CD4-positive, alpha-beta T cell (primary cell): ENCODE results near the gene ZCCHC13. TPM values are rescaled to one million over a fixed set of nuclear protein-coding genes. Genes with fewer than 3 reads are reported as not detected.

ENCODE experiments used
- ATAC-seq: fragments of 200-7000 bp; cut with Tn5 transposase; one replicate; pipeline ENCODE4 v1.10.0; 2022; ENCODE audit warnings: mild to moderate bottlenecking; ENCODE audit not compliant: poor library complexity
- CTCF ChIA-PET: fragments of 350-600 bp; sonication (Branson Sonifier 250); formaldehyde crosslinking; loops from one replicate; lab custom pipeline; 2021; ENCODE audit warnings: antibody characterized with exemption, inconsistent platforms; lab: Charles Lee
- POLR2A ChIA-PET: fragments of 350-600 bp; sonication (Branson Sonifier 250); formaldehyde crosslinking; loops from one replicate; lab custom pipeline; 2021; ENCODE audit warnings: antibody characterized with exemption, inconsistent platforms; lab: Charles Lee
- DNase-seq, 14 experiments: peaks; one replicate each; pipeline ENCODE4 v3.0.0-alpha.2; 2013 to 2020; ENCODE audit warnings: mixed read lengths in 2 of 14
- H3K27ac ChIP-seq, 2 donors: one replicate each; pipeline versions ENCODE4 v1.5.1 to v1.7.0; 2013; ENCODE audit warnings: low read length in 2 of 2, low read depth in 1 of 2, mild to moderate bottlenecking in 1 of 2
- H3K27me3 ChIP-seq, 2 experiments: 1 replicate in 1 of 2; 2 replicates in 1 of 2; pipeline versions ENCODE4 v1.6.1 to v1.7.0; 2013; ENCODE audit warnings: low read length in 2 of 2, control low read depth in 1 of 2, mild to moderate bottlenecking in 1 of 2, moderate library complexity in 1 of 2; ENCODE audit not compliant: insufficient read depth in 2 of 2, control insufficient read depth in 1 of 2
- H3K36me3 ChIP-seq: one replicate; pipeline ENCODE4 v1.6.1; 2013; ENCODE audit warnings: low read length, control low read depth; ENCODE audit not compliant: insufficient read depth
- H3K4me1 ChIP-seq: one replicate; pipeline ENCODE4 v1.6.1; 2013; ENCODE audit warnings: low read length, control low read depth; ENCODE audit not compliant: insufficient read depth
- H3K4me3 ChIP-seq: one replicate; pipeline ENCODE4 v1.5.1; 2013; ENCODE audit warnings: mild to moderate bottlenecking, low read length, moderate library complexity
- H3K9me3 ChIP-seq, 2 experiments: 1 replicate in 1 of 2; 2 replicates in 1 of 2; pipeline versions ENCODE4 v1.6.1 to v1.7.0; 2013; ENCODE audit warnings: low read length in 2 of 2, mild to moderate bottlenecking in 2 of 2, control low read depth in 1 of 2, moderate library complexity in 1 of 2; ENCODE audit not compliant: control insufficient read depth in 1 of 2, insufficient read depth in 1 of 2
- H3K27ac Mint-ChIP-seq: one replicate; pipeline ENCODE4 v1.8.0; 2020; ENCODE audit warnings: mixed read lengths
- H3K27me3 Mint-ChIP-seq: one replicate; pipeline ENCODE4 v1.8.0; 2021; ENCODE audit warnings: mixed read lengths
- H3K36me3 Mint-ChIP-seq: one replicate; pipeline ENCODE4 v1.8.0; 2021; ENCODE audit warnings: low read depth, mixed read lengths
- H3K4me1 Mint-ChIP-seq: one replicate; pipeline ENCODE4 v1.8.0; 2021; ENCODE audit warnings: low read depth, mixed read lengths
- H3K4me3 Mint-ChIP-seq: one replicate; pipeline ENCODE4 v1.8.0; 2020; ENCODE audit warnings: mild to moderate bottlenecking, mixed read lengths
- H3K9me3 Mint-ChIP-seq: one replicate; pipeline ENCODE4 v1.8.0; 2020; ENCODE audit warnings: mixed read lengths
- intact Hi-C, 2 experiments: fragments of 100-400 bp; cut with DNase I in 1 of 2; cut with micrococcal nuclease in 1 of 2; formaldehyde crosslinking; loops; one replicate each; pipeline versions ENCODE4 v1.15.1 to v1.9.0; 2023 to 2025; cut with DNase I, micrococcal nuclease
- total RNA-seq, 174 experiments: library from RNA in 2 of 174; stranded (reverse) in 2 of 174; gene quantifications; one replicate each; pipeline ENCODE4 v1.2.3 and lab custom pipeline; 2021 to 2026
- TF ChIP-seq, protein P1 (sequence below): fragments of 200-600 bp; IDR thresholded peaks from one replicate; pipeline ENCODE4 v1.8.0; 2022; ENCODE audit warnings: antibody characterized with exemption, mild to moderate bottlenecking

Gene ZCCHC13
- total RNA-seq, 2 experiments from 2014 or later, result not detected

- no peak overlapping the region for H3K4me3 ChIP-seq
- TF ChIP-seq, protein P1, sequence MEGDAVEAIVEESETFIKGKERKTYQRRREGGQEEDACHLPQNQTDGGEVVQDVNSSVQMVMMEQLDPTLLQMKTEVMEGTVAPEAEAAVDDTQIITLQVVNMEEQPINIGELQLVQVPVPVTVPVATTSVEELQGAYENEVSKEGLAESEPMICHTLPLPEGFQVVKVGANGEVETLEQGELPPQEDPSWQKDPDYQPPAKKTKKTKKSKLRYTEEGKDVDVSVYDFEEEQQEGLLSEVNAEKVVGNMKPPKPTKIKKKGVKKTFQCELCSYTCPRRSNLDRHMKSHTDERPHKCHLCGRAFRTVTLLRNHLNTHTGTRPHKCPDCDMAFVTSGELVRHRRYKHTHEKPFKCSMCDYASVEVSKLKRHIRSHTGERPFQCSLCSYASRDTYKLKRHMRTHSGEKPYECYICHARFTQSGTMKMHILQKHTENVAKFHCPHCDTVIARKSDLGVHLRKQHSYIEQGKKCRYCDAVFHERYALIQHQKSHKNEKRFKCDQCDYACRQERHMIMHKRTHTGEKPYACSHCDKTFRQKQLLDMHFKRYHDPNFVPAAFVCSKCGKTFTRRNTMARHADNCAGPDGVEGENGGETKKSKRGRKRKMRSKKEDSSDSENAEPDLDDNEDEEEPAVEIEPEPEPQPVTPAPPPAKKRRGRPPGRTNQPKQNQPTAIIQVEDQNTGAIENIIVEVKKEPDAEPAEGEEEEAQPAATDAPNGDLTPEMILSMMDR, result no peak
- intact Hi-C loops, result no loop called here
- H3K4me1 ChIP-seq, result no peaks in the 10 kb centered on the region
- no peak overlapping the region for H3K4me3 Mint-ChIP-seq
- DNase-seq (no peak), ATAC-seq (no peak)
- peaks cover 46% of the 10 kb centered on the region for H3K36me3 ChIP-seq
- no peaks in the 10 kb centered on the region for H3K27me3 ChIP-seq
- H3K9me3 ChIP-seq, result no peaks in the 10 kb centered on the region
- peaks cover 17% of the 10 kb centered on the region for H3K4me1 Mint-ChIP-seq
- POLR2A ChIA-PET, result no interaction called here
- H3K27me3 Mint-ChIP-seq, result no peaks in the 10 kb centered on the region
- H3K27ac Mint-ChIP-seq, result no peak overlapping the region
- no peak overlapping the region for H3K27ac ChIP-seq
- H3K36me3 Mint-ChIP-seq, result peaks cover 79% of the 10 kb centered on the region
- H3K9me3 Mint-ChIP-seq, result no peaks in the 10 kb centered on the region
- CTCF ChIA-PET, result interaction anchor here (1.2 kb wide), 2 partner anchors 11 to 36 kb away, joined by 3 read pairs; no protein-coding TSS in a partner anchor
These were observed 29.5 kb upstream of the ZCCHC13 start for GRCh38 chrX:74274516-74274915.

- ChIA-PET POLR2A (no interaction called here), CTCF (no interaction called here)
- Mint-ChIP-seq H3K27ac (no peak overlapping the region), H3K4me1 (no peaks in the 10 kb centered on the region), H3K9me3 (no peaks in the 10 kb centered on the region), H3K36me3 (peaks cover 82% of the 10 kb centered on the region), H3K4me3 (no peak overlapping the region), H3K27me3 (no peaks in the 10 kb centered on the region)
- Histone ChIP-seq H3K27me3 (no peaks in the 10 kb centered on the region), H3K4me3 (no peak overlapping the region), H3K9me3 (no peaks in the 10 kb centered on the region), H3K4me1 (no peaks in the 10 kb centered on the region), H3K36me3 (peaks cover 60% of the 10 kb centered on the region), H3K27ac (no peak overlapping the region)
- no peak for DNase-seq
- intact Hi-C loops, result no loop called here
- no peak for ATAC-seq
- TF ChIP-seq, protein P1, result no peak
These were observed 26.7 kb upstream of the ZCCHC13 start for GRCh38 chrX:74277320-74277719.

DNA sequence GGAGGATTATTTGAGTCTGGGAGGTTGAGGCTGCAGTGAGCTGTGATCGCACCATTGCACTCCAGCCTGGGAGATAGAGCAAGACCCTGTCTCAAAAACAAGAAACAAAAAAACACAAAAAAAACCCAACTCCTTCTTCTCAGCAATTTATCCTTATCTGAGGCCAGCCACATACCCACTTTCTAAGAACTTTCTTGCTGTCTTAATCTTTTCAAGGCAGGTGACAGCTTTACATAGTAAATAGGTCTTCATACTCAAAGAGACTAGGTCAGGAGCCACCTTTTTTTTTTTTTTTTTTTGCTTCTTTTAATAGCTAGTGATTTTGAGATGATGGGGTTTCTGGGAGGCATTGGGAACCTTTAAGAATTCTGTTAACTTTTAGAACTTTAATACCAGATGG lies 26.1 kb upstream of the ZCCHC13 start:
- POLR2A ChIA-PET, result no interaction called here
- Mint-ChIP-seq H3K27me3 (no peaks in the 10 kb centered on the region), H3K9me3 (no peaks in the 10 kb centered on the region), H3K4me3 (no peak overlapping the region), H3K4me1 (peaks cover under 1% of the 10 kb centered on the region), H3K36me3 (peaks cover 81% of the 10 kb centered on the region), H3K27ac (no peak overlapping the region)
- intact Hi-C loops, result no loop called here
- Histone ChIP-seq H3K4me1 (no peaks in the 10 kb centered on the region), H3K9me3 (no peaks in the 10 kb centered on the region), H3K27ac (no peak overlapping the region), H3K4me3 (no peak overlapping the region), H3K27me3 (no peaks in the 10 kb centered on the region), H3K36me3 (peaks cover 60% of the 10 kb centered on the region)
- no peak for ATAC-seq
- CTCF ChIA-PET, result no interaction called here
- TF ChIP-seq, protein P1, result no peak
- no peak for DNase-seq
